Measurements from ENCODE around the gene RPN1. TPM values are rescaled to one million over a fixed set of nuclear protein-coding genes. Genes with fewer than 3 reads are reported as not detected.

The RPN1 gene
- total RNA-seq, 1 donor from 2014 or later, result 192 TPM

DNA sequence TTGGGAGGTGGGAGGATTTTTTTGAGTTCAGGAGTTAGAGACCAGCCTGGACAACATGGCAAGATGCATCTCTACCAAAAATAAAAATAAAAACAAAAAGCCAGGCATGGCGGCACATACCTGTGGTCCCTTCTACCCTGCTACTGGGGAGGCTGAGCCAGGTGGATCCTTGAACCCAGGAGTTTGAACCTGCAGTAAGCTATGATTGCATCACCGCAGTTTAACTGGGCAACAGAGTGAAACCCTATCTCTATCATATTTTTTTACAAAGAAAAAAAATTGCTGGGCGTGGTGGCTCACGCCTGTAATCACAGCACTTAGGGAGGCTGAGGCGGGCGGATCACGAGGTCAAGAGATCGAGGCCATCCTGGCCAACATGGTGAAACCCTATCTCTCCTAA lies 35.8 kb upstream of the RPN1 start:
- Mint-ChIP-seq H3K4me1 (ENCODE audit: unreplicated experiment) (peaks cover 2% of the 10 kb centered on the region), H3K27me3 (no peaks in the 10 kb centered on the region), H3K4me3 (no peak overlapping the region), H3K27ac (no peak overlapping the region), H3K9me3 (no peaks in the 10 kb centered on the region), H3K36me3 (no peaks in the 10 kb centered on the region)
- no peak for TF ChIP-seq CTCF (conservative IDR thresholded peaks at IDR 0.05)
- DNase-seq (ENCODE audit: extremely low spot score, unreplicated experiment), result no peak

- Mint-ChIP-seq H3K27ac (no peak overlapping the region), H3K27me3 (no peaks in the 10 kb centered on the region), H3K4me1 (ENCODE audit: unreplicated experiment) (peaks cover 10% of the 10 kb centered on the region), H3K36me3 (no peaks in the 10 kb centered on the region), H3K4me3 (no peak overlapping the region), H3K9me3 (no peaks in the 10 kb centered on the region)
- DNase-seq (ENCODE audit: extremely low spot score, unreplicated experiment), result no peak
- TF ChIP-seq CTCF (conservative IDR thresholded peaks at IDR 0.05), result no peak
Observed at GRCh38 chr3:128684986-128685726, 34.5 kb upstream of the RPN1 start.

GRCh38 chr3:128683957-128684356 lies 33.3 kb upstream of the RPN1 start:
- Mint-ChIP-seq H3K4me1 (ENCODE audit: unreplicated experiment) (peaks cover 10% of the 10 kb centered on the region), H3K27ac (no peak overlapping the region), H3K27me3 (no peaks in the 10 kb centered on the region), H3K36me3 (no peaks in the 10 kb centered on the region), H3K9me3 (no peaks in the 10 kb centered on the region), H3K4me3 (no peak overlapping the region)
- no peak for DNase-seq (ENCODE audit: extremely low spot score, unreplicated experiment)
- no peak for TF ChIP-seq CTCF (conservative IDR thresholded peaks at IDR 0.05)

DNA sequence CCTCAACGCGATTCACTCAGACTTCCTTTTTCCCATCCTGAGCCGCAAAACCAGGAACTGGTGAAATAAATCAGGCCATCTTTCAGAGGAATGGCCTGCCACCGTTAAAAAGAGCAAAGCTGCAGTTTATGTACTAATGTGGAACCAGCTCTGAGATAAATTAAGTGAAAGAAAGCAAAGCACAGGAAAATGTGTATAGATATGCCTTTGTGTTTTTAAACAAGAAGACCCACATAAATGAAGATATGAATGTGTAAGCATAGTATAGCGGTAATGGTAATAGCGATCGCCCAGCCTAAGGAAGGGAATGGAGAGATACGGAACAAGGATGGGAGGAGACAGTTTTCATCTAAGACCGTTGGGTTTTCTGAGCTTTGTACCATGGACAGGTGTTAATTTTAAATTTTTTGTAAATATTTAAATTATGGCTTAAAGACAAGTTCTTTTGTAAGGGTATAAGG lies 30.8 kb upstream of the RPN1 start:
- Mint-ChIP-seq H3K4me1 (ENCODE audit: unreplicated experiment) (peaks cover 10% of the 10 kb centered on the region), H3K27me3 (no peaks in the 10 kb centered on the region), H3K4me3 (peak overlapping the region; percentile 84), H3K9me3 (no peaks in the 10 kb centered on the region), H3K36me3 (no peaks in the 10 kb centered on the region), H3K27ac (peak overlapping the region; percentile 93)
- no peak for TF ChIP-seq CTCF (conservative IDR thresholded peaks at IDR 0.05)
- DNase-seq (ENCODE audit: extremely low spot score, unreplicated experiment), result no peak

DNA sequence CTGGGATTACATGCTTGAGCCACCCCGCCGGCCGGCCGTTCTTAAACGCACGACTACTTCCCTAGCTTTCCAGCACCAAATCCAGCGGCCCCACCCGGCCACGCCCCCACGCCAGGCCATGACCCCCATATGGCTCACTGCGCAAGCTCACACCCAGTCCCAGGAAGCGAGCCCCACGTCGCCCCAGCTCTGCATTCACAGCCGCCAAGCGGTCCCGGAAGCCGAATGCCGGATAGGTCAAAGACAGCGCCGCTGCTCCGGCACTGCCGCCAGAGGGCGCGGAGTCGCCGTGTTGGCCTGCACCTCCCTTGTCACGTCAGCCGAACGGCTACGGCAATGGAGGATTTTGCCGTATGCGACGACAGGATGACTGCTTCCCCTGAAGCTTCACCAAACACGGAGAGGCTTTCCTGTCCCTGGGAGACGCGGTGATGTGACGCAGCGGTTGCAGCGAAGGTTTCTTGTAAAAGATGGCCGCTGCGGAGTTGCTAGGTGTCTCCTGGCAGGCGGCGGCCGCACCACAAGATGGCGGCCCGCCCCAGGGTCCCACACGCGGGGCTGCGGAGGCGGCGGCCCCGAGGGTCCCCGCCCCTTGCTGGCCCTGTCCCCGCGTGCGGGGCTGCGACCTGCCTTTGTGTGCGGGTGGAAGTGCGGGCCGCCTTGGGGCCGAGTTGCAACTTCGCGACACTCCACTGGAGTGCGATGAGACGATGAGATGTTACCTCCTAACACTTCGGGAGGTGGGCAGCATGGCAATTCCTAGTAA lies 30.2 kb upstream of the RPN1 start:
- H3K9me3 Mint-ChIP-seq, result no peaks in the 10 kb centered on the region
- no peaks in the 10 kb centered on the region for H3K36me3 Mint-ChIP-seq
- peak; percentile 99 for TF ChIP-seq CTCF (conservative IDR thresholded peaks at IDR 0.05)
- H3K27me3 Mint-ChIP-seq, result no peaks in the 10 kb centered on the region
- peak; percentile 99 for DNase-seq (ENCODE audit: extremely low spot score, unreplicated experiment)
- H3K4me1 Mint-ChIP-seq (ENCODE audit: unreplicated experiment), result peaks cover 10% of the 10 kb centered on the region
- H3K4me3 Mint-ChIP-seq, result peak overlapping the region; percentile 84
- H3K27ac Mint-ChIP-seq, result peak overlapping the region; percentile 93

Data from type B pancreatic cell (in vitro differentiated cells).